CD14-positive monocyte (primary cell): Measurements from ENCODE around the gene IGDCC3. TPM values are rescaled to one million over a fixed set of nuclear protein-coding genes. Genes with fewer than 3 reads are reported as not detected.
A peak's percentile ranks its signal among the peaks of the same experiment; 100 is the strongest.

ENCODE experiments used
- DNase-seq, 3 donors: peaks; one replicate each; pipeline ENCODE4 v3.0.0-alpha.2; 2011 to 2022
- H2AFZ ChIP-seq: 2 replicates; pipeline ENCODE4 v1.6.0; 2012; ENCODE audit warnings: mild to moderate bottlenecking, low read depth, low read length, inconsistent platforms; ENCODE audit not compliant: insufficient read depth, poor library complexity, severe bottlenecking
- H3K27ac ChIP-seq, 2 donors: 1 replicate in 1 of 2; 2 replicates in 1 of 2; pipeline ENCODE4 v1.5.1; 2012 to 2013; ENCODE audit warnings: low read length in 2 of 2, control low read depth in 1 of 2, inconsistent platforms in 1 of 2, low read depth in 1 of 2, mild to moderate bottlenecking in 1 of 2
- H3K27me3 ChIP-seq, 2 donors: one replicate each; pipeline versions ENCODE4 v1.6.0 to v1.6.1; 2011 to 2013; ENCODE audit warnings: low read length in 2 of 2; ENCODE audit not compliant: control insufficient read depth in 2 of 2, insufficient read depth in 2 of 2
- H3K36me3 ChIP-seq, 2 donors: replicated peaks in 1 of 2; 1 replicate in 1 of 2; 2 replicates in 1 of 2; pipeline versions ENCODE4 v1.5.1 to v1.6.1; 2012 to 2013; ENCODE audit warnings: low read length in 2 of 2, control low read depth in 1 of 2, inconsistent platforms in 1 of 2, mild to moderate bottlenecking in 1 of 2; ENCODE audit not compliant: insufficient read depth in 2 of 2, control insufficient read depth in 1 of 2
- H3K4me1 ChIP-seq, 2 donors: 1 replicate in 1 of 2; 2 replicates in 1 of 2; pipeline versions ENCODE4 v1.5.1 to v1.6.1; 2012 to 2013; ENCODE audit warnings: low read length in 2 of 2, control low read depth in 1 of 2, inconsistent platforms in 1 of 2, mild to moderate bottlenecking in 1 of 2, moderate library complexity in 1 of 2; ENCODE audit not compliant: insufficient read depth in 2 of 2, control insufficient read depth in 1 of 2
- H3K4me2 ChIP-seq: replicated peaks from 2 replicates; pipeline ENCODE3; 2012; ENCODE audit warnings: low read length, moderate library complexity, mild to moderate bottlenecking; ENCODE audit not compliant: poor library complexity, severe bottlenecking; ENCODE audit errors: extremely low read depth
- H3K4me3 ChIP-seq, 3 experiments: fragments of 200-600 bp in 1 of 3; sonication (generic) in 1 of 3; replicated peaks in 1 of 3; 1 replicate in 2 of 3; 2 replicates in 1 of 3; pipeline ENCODE4 v1.5.1; 2011 to 2013; ENCODE audit warnings: low read length in 3 of 3, mild to moderate bottlenecking in 3 of 3, control low read depth in 2 of 3, low read depth in 2 of 3, inconsistent platforms in 1 of 3, moderate library complexity in 1 of 3
- H3K79me2 ChIP-seq: 2 replicates; pipeline ENCODE4 v1.6.0; 2012; ENCODE audit warnings: mild to moderate bottlenecking, control low read depth, inconsistent platforms, low read length, moderate library complexity; ENCODE audit not compliant: insufficient read depth
- H3K9ac ChIP-seq: 2 replicates; pipeline ENCODE4 v1.6.0; 2017; ENCODE audit warnings: low read length, mild to moderate bottlenecking; ENCODE audit not compliant: insufficient read depth, poor library complexity, severe bottlenecking
- H3K9me3 ChIP-seq, 2 donors: replicated peaks in 1 of 2; 1 replicate in 1 of 2; 2 replicates in 1 of 2; pipeline versions ENCODE4 v1.5.1 to v1.6.1; 2012 to 2013; ENCODE audit warnings: low read length in 2 of 2, control low read depth in 1 of 2; ENCODE audit not compliant: control insufficient read depth in 1 of 2, insufficient read depth in 1 of 2
- H4K20me1 ChIP-seq: 2 replicates; pipeline ENCODE4 v1.6.0; 2012; ENCODE audit warnings: mild to moderate bottlenecking, low read length, control low read depth, moderate library complexity; ENCODE audit not compliant: insufficient read depth
- H3K27ac Mint-ChIP-seq, 7 donors: one replicate each; pipeline ENCODE4 v1.8.0; 2020; ENCODE audit warnings: mild to moderate bottlenecking in 7 of 7, mixed read lengths in 7 of 7, moderate library complexity in 6 of 7, inconsistent platforms in 2 of 7
- H3K27me3 Mint-ChIP-seq, 3 donors: one replicate each; pipeline ENCODE4 v1.8.0; 2021 to 2022; ENCODE audit warnings: low read depth in 3 of 3, mild to moderate bottlenecking in 3 of 3, mixed read lengths in 3 of 3, moderate library complexity in 3 of 3, inconsistent platforms in 1 of 3
- H3K36me3 Mint-ChIP-seq, 2 donors: one replicate each; pipeline ENCODE4 v1.8.0; 2020; ENCODE audit warnings: mixed read lengths in 2 of 2, inconsistent platforms in 1 of 2, mild to moderate bottlenecking in 1 of 2
- H3K4me1 Mint-ChIP-seq: one replicate; pipeline ENCODE4 v1.8.0; 2020; ENCODE audit warnings: mild to moderate bottlenecking, mixed read lengths
- H3K4me3 Mint-ChIP-seq, 2 donors: one replicate each; pipeline ENCODE4 v1.8.0; 2020; ENCODE audit warnings: mild to moderate bottlenecking in 2 of 2, mixed read lengths in 2 of 2, moderate library complexity in 1 of 2
- H3K9me3 Mint-ChIP-seq, 7 donors: one replicate each; pipeline ENCODE4 v1.8.0; 2020 to 2022; ENCODE audit warnings: mixed read lengths in 7 of 7, mild to moderate bottlenecking in 6 of 7, moderate library complexity in 6 of 7, inconsistent platforms in 2 of 7
- WGBS: methylation state at CpG from one replicate; pipeline ENCODE4 v1.1.5; 2013; ENCODE audit warnings: missing lambda C conversion rate; ENCODE audit not compliant: insufficient coverage; 5-methylcytosine and 5-hydroxymethylcytosine counted together
- intact Hi-C, 2 donors: fragments of 100-400 bp; cut with micrococcal nuclease; formaldehyde crosslinking; loops; one replicate each; pipeline versions ENCODE4 v1.15.0 to v1.15.1; 2023
- polyA plus RNA-seq, 3 donors: library from polyadenylated mRNA; depleted of rRNA in 1 of 3; unstranded in 2 of 3; stranded (reverse) in 1 of 3; fragments of 300-500 nt in 2 of 3; fragments of >200 nt in 1 of 3; fragmentation: Illumina TruSeq in 2 of 3; gene quantifications; 1 replicate in 2 of 3; 2 replicates in 1 of 3; pipeline ENCODE4 v1.2.3, GENCODE V29; 2012 to 2021
- TF ChIP-seq, protein P1 (sequence below): fragments of 200-600 bp; IDR thresholded peaks from one replicate; pipeline ENCODE4 v1.8.0; 2022; ENCODE audit warnings: antibody characterized with exemption, mild to moderate bottlenecking

Gene IGDCC3
- polyA plus RNA-seq, 3 donors, result not detected

- DNase-seq, result peak in 1 of 3 donors; percentile 38
- H4K20me1 ChIP-seq, result no peaks in the 10 kb centered on the region
- H3K9ac ChIP-seq, result no peak overlapping the region
- H3K4me1 ChIP-seq, result peaks cover 17 to 21% of the 10 kb centered on the region in 2 donors
- WGBS, result 43% methylated on average over 1 of the region's 3 CpGs
- Mint-ChIP-seq H3K27ac (peak overlapping the region in 6 of 7 donors; percentile 43 to 85 (median 64)), H3K9me3 (no peaks in the 10 kb centered on the region), H3K4me3 (peak overlapping the region; percentile 87 to 89), H3K4me1 (peaks cover 18% of the 10 kb centered on the region), H3K27me3 (peaks cover 0 to 5% (median 0%) of the 10 kb centered on the region in 3 donors), H3K36me3 (peaks cover 4 to 6% of the 10 kb centered on the region in 2 donors)
- TF ChIP-seq, protein P1, sequence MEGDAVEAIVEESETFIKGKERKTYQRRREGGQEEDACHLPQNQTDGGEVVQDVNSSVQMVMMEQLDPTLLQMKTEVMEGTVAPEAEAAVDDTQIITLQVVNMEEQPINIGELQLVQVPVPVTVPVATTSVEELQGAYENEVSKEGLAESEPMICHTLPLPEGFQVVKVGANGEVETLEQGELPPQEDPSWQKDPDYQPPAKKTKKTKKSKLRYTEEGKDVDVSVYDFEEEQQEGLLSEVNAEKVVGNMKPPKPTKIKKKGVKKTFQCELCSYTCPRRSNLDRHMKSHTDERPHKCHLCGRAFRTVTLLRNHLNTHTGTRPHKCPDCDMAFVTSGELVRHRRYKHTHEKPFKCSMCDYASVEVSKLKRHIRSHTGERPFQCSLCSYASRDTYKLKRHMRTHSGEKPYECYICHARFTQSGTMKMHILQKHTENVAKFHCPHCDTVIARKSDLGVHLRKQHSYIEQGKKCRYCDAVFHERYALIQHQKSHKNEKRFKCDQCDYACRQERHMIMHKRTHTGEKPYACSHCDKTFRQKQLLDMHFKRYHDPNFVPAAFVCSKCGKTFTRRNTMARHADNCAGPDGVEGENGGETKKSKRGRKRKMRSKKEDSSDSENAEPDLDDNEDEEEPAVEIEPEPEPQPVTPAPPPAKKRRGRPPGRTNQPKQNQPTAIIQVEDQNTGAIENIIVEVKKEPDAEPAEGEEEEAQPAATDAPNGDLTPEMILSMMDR, result no peak
- no peaks in the 10 kb centered on the region for H3K79me2 ChIP-seq
- peak overlapping the region in 1 of 3 experiments; percentile 91 for H3K4me3 ChIP-seq
- H3K9me3 ChIP-seq, result no peaks in the 10 kb centered on the region
- no peaks in the 10 kb centered on the region for H3K27me3 ChIP-seq
- no peak overlapping the region for H3K27ac ChIP-seq
- peak overlapping the region; percentile 100 for H2AFZ ChIP-seq
- no peak overlapping the region for H3K4me2 ChIP-seq
- intact Hi-C loops, result no loop called here
- H3K36me3 ChIP-seq, result no peaks in the 10 kb centered on the region
Measured at GRCh38 chr15:65287520-65287855, 90.3 kb downstream of the IGDCC3 start.

- peaks cover 4 to 6% of the 10 kb centered on the region in 2 donors for H3K36me3 Mint-ChIP-seq
- Histone ChIP-seq H3K4me1 (peaks cover 17 to 21% of the 10 kb centered on the region in 2 donors), H3K4me2 (peak within 1 kb of the TSS; percentile 98), H3K79me2 (no peaks in the 10 kb centered on the region), H3K9me3 (no peaks in the 10 kb centered on the region), H3K36me3 (no peaks in the 10 kb centered on the region), H3K27me3 (no peaks in the 10 kb centered on the region), H2AFZ (peak within 1 kb of the TSS; percentile 100), H3K27ac (peak within 1 kb of the TSS; percentile 51 to 71), H4K20me1 (no peaks in the 10 kb centered on the region), H3K9ac (peak within 1 kb of the TSS; percentile 80), H3K4me3 (peak within 1 kb of the TSS; percentile 80 to 91 (median 86))
- H3K4me3 Mint-ChIP-seq, result peak within 1 kb of the TSS; percentile 87 to 89
- H3K9me3 Mint-ChIP-seq, result no peaks in the 10 kb centered on the region
- WGBS, result 2% methylated on average over 59 of the region's 62 CpGs
- peak within 1 kb of the TSS; percentile 31 to 85 (median 80) for H3K27ac Mint-ChIP-seq
- TF ChIP-seq, protein P1, result peak; percentile 15
- peaks cover 18% of the 10 kb centered on the region for H3K4me1 Mint-ChIP-seq
- peak; percentile 63 to 72 (median 66) for DNase-seq
- peaks cover 0 to 5% (median 0%) of the 10 kb centered on the region in 3 donors for H3K27me3 Mint-ChIP-seq
- intact Hi-C loops, result no loop called here
Measured at GRCh38 chr15:65286704-65287519, 90.9 kb downstream of the IGDCC3 start, which contains the start of gene PARP16. Gene PARP16, minus strand, starts transcription at chr15:65286883. Its CDS starts 457 bp downstream, at chr15:65286426.
